ENCODE measurements around the gene THG1L.
A peak's percentile ranks its signal among the peaks of the same experiment; 100 is the strongest.
"Not testable (repeated sequence)": the region's sequence is repeated elsewhere in the genome, so short reads cannot be mapped to it uniquely, and the experiment has no call there.

Gene THG1L

GRCh38 chr5:157718519-157718918 lies 12.7 kb upstream of the THG1L start:
- TF ChIP-seq ZFX (IDR thresholded peaks at IDR 0.05) (no peak), CTCF (conservative IDR thresholded peaks at IDR 0.05) (peak; percentile 75)
- no peak overlapping the region for H3K27ac ChIP-seq

- TF ChIP-seq ZFX (IDR thresholded peaks at IDR 0.05) (no peak), CTCF (conservative IDR thresholded peaks at IDR 0.05) (no peak)
- no peak overlapping the region for H3K27ac ChIP-seq
These were observed 12.0 kb upstream of the THG1L start for GRCh38 chr5:157719245-157719644.

GRCh38 chr5:157721159-157721558 lies 10.1 kb upstream of the THG1L start:
- no peak overlapping the region for H3K27ac ChIP-seq
- TF ChIP-seq ZFX (IDR thresholded peaks at IDR 0.05), result no peak
- TF ChIP-seq CTCF (conservative IDR thresholded peaks at IDR 0.05), result no peak

GRCh38 chr5:157722895-157723294 lies 8.3 kb upstream of the THG1L start:
- not testable (repeated sequence) for H3K27ac ChIP-seq

- H3K27ac ChIP-seq, result not testable (repeated sequence)
These were observed 4.6 kb upstream of the THG1L start for GRCh38 chr5:157726607-157727006.

GRCh38 chr5:157727858-157728257 lies 3.4 kb upstream of the THG1L start:
- H3K27ac ChIP-seq, result not testable (repeated sequence)

- TF ChIP-seq CTCF (conservative IDR thresholded peaks at IDR 0.05), result no peak
- no peak for TF ChIP-seq ZFX (IDR thresholded peaks at IDR 0.05)
- H3K27ac ChIP-seq, result no peak overlapping the region
These were observed 1.4 kb upstream of the THG1L start for GRCh38 chr5:157729858-157730257.

GRCh38 chr5:157730900-157731271 lies 334 bp upstream of the THG1L start:
- no peak for TF ChIP-seq ZFX (IDR thresholded peaks at IDR 0.05)
- TF ChIP-seq CTCF (conservative IDR thresholded peaks at IDR 0.05), result no peak
- H3K27ac ChIP-seq, result peak overlapping the region; percentile 81

- H3K27ac ChIP-seq, result no peak overlapping the region
- TF ChIP-seq CTCF (conservative IDR thresholded peaks at IDR 0.05) (no peak), ZFX (IDR thresholded peaks at IDR 0.05) (no peak)
These were observed 902 bp downstream of the THG1L start for GRCh38 chr5:157732130-157732514.
